ENCODE data around the gene TNFAIP8. TPM values are rescaled to one million over a fixed set of nuclear protein-coding genes. Genes with fewer than 3 reads are reported as not detected.

The TNFAIP8 gene
- total and polyA plus RNA-seq, 9 of the 15 experiments (the other 6 are each of a cell fraction or from before 2014, with no cell fraction given) = 29.9 to 52.2 (median 44.8) TPM

GRCh38 chr5:119411361-119412278, 55.8 kb downstream of the TNFAIP8 start (continued):
- TF ChIP-seq E2F4 (CRISPR knock-in tag; IDR thresholded peaks at IDR 0.05; ENCODE audit: low read depth) = no peak
- no peak for TF ChIP-seq CBFA2T3 (IDR thresholded peaks at IDR 0.05)
- no peak for TF ChIP-seq TEAD2 (tag; IDR thresholded peaks at IDR 0.05)
- no peak for TF ChIP-seq MYC (IDR thresholded peaks at IDR 0.05; ENCODE audit: low read depth, low read length)
- no peak for TF ChIP-seq MYC (CRISPR knock-in tag; IDR thresholded peaks at IDR 0.05; ENCODE audit: borderline replicate concordance, low read depth)
- no peak for TF ChIP-seq ADNP (tag; IDR thresholded peaks at IDR 0.05)
- no peak for TF ChIP-seq GABPB2 (CRISPR knock-in tag; conservative IDR thresholded peaks at IDR 0.05)
- no peak for TF ChIP-seq NFE2 (IDR thresholded peaks at IDR 0.05; ENCODE audit: low read depth)
- no peak; the same call in 1 of the 2 replicates for TF ChIP-seq ZEB2 (IDR thresholded peaks at IDR 0.05)
- TF ChIP-seq THRAP3 (IDR thresholded peaks at IDR 0.05; ENCODE audit: borderline replicate concordance) = no peak
- no peak for TF ChIP-seq LEF1 (IDR thresholded peaks at IDR 0.05)
- no peak for TF ChIP-seq RERE (CRISPR knock-in tag; IDR thresholded peaks at IDR 0.05; ENCODE audit: borderline replicate concordance)
- no peak for TF ChIP-seq TAF9B (IDR thresholded peaks at IDR 0.05; ENCODE audit: partially characterized antibody)
- TF ChIP-seq, protein P1, sequence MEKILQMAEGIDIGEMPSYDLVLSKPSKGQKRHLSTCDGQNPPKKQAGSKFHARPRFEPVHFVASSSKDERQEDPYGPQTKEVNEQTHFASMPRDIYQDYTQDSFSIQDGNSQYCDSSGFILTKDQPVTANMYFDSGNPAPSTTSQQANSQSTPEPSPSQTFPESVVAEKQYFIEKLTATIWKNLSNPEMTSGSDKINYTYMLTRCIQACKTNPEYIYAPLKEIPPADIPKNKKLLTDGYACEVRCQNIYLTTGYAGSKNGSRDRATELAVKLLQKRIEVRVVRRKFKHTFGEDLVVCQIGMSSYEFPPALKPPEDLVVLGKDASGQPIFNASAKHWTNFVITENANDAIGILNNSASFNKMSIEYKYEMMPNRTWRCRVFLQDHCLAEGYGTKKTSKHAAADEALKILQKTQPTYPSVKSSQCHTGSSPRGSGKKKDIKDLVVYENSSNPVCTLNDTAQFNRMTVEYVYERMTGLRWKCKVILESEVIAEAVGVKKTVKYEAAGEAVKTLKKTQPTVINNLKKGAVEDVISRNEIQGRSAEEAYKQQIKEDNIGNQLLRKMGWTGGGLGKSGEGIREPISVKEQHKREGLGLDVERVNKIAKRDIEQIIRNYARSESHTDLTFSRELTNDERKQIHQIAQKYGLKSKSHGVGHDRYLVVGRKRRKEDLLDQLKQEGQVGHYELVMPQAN (IDR thresholded peaks at IDR 0.05; ENCODE audit: borderline replicate concordance) = no peak
- TF ChIP-seq KLF16 (IDR thresholded peaks at IDR 0.05) = peak; percentile 38; the same call in 1 of the 2 replicates
- TF ChIP-seq MTA3 (IDR thresholded peaks at IDR 0.05; ENCODE audit: borderline replicate concordance) = 0 out of 2 replicates have a peak, but pooled peaks have one; percentile 58
- TF ChIP-seq NFIC (IDR thresholded peaks at IDR 0.05) = no peak
- TF ChIP-seq, protein P2, sequence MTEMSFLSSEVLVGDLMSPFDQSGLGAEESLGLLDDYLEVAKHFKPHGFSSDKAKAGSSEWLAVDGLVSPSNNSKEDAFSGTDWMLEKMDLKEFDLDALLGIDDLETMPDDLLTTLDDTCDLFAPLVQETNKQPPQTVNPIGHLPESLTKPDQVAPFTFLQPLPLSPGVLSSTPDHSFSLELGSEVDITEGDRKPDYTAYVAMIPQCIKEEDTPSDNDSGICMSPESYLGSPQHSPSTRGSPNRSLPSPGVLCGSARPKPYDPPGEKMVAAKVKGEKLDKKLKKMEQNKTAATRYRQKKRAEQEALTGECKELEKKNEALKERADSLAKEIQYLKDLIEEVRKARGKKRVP (CRISPR knock-in tag; IDR thresholded peaks at IDR 0.05) = peak; percentile 19; the same call in 1 of the 2 replicates
